ENCODE data around the gene MT1M.

Gene MT1M

DNA sequence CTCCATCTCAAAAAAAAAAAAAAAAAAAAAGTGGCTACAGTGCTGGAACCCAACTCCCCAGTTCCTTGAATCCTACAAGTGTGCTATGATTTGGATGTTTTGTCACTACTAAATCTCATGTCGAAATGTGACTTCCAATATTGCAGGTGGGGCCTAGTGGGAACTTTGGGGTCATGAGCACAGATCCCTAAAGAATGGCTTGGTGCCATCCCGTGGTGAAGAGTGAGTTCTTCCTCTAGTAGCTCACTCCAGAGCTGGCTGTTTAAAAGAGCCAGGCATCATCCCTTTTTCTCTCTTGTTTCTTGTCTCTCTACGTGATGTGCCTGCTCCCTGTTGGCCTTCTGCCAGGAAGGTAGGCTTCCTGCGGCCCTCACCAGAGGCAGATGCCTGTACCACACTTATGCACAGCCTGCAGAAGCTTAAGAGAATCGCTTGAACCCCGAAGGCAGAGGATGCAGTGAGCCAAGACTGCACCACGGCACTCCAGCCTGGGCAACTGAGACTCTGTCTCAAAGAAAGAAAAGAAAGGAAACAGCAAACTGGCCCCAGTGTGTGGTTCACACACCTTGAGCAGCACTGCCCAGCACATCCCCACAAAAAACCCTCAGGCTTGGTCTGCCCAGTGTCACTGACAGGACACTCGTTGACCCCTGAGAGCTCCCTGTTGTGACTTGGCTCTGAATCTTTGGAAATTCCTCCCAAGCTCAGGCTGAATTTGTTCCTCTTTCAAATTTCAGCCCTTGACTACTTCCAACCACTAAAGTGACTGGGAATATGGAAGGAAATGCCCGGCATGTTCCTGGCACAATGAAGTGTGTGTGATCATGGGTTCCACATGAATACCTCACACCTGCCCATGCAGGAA lies 3.7 kb upstream of the MT1M start:
- DNase-seq (ENCODE audit: low read depth in 3 of 3), result no peak

DNA sequence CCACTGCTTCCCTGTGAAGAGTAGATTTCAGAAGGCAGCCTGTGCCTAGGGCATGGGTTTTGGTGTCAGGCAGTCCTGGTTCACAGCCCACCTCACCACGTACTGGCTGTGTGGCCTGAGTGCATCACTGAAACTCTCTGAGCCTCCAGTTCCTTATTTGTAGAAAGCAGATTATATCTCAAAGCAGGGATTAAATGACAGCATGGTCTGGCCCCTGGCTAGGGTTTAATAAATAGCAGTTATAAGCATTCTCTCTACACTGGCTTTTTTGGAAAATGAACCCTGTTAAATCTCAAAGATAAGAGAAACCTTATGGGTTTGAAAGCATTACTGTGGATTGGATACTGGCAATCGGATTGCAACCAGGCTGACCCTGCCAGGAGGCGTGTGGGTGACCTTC lies 2.9 kb upstream of the MT1M start:
- no peak for DNase-seq (ENCODE audit: low read depth in 3 of 3)

DNA sequence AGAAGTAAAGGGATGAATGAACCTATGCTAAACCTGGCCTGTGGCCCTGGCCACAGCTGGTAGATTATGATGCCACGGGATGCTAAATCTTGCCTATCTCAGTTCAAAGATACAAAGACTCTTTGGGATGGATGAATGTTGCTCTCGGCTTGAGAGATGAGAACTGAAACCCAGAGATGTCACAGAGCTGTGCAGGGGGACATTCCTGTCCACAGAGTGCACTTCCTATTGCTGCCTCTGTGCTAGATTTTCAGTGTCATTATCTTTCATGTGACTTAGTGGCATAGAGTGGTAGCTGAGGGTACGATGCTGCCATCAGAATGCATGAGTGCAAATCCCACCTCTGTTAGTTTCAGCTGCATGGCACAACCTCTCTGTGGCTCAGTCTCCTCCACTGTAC lies 2.3 kb upstream of the MT1M start:
- DNase-seq (ENCODE audit: low read depth in 3 of 3), result no peak

DNA sequence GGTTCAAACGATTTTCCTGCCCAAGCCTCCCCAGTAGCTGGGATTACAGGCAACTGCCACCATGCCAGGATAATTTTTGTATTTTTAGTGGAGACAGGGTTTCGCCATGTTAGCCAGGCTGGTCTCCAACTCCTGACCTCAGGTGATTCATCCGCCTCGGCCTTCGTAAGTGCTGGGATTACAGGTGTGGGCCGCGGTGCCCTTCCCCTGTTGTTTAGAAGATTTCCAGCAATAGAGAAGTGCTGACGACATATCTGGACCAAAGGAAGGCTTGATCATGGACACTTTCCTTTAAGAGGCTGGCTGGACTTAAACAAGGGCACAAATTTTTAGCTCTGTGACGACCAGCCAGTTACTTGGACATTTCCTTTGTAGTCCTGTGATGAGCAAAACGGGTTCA lies 1.3 kb upstream of the MT1M start:
- DNase-seq (ENCODE audit: low read depth in 3 of 3), result no peak

DNA sequence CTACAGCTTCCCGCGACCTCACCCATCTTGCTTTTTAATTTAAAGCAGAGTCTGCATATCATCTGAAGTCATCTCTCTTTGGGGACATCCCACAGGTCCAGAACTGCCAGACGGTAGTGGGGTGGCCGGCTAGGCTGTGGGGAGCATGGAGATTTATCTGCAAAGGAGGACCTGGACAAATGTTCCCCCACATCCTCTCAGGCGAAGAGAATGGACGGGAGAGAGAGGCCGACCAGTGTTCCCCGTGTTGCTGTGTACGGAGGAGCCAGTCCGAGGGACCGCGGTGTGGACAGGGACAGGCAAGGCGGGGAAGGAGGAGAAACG lies 665 bp upstream of the MT1M start:
- no peak for DNase-seq (ENCODE audit: low read depth in 3 of 3)

DNA sequence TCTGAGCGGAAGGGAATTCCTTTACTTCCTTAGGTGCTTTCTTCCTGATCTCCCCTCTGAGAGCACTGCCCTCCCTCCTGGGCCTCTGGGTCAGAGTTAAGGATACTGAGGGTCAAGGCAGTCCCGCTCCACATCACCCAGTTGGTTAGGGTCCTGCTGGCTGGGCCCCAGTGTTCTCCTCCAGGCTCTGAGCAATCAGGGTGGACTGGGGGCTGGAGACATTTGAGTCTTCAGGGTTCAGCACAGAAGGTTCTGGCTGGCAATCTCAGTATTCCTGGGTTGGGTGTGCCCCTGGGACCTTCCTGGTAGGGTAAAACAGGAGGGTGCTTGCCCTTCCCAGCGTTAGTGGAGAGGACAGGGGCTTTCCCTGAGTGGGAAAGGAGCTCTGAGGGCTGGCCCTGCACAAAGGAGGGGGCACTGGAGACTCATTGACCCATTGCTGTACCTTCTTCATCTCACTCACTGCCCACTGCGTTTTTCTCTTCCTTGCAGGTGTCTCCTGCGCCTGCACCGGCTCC lies 448 bp downstream of the MT1M start:
- no peak for DNase-seq (ENCODE audit: low read depth in 3 of 3)

DNA sequence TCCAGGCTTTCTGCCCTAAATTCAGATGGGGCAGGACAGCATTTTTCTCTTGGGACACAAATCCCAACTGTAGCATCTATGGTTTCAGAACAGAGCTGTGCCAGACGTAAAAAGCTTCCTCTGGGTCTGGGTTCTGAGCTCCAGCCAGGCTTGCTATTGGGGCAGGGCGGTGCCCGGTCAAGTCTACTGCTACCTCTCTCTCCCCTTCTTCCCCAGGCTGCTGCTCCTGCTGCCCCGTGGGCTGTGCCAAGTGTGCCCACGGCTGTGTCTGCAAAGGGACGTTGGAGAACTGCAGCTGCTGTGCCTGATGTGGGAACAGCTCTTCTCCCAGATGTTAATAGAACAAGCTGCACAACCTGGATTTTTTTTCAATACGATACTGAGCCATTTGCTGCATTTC lies 1.1 kb downstream of the MT1M start:
- DNase-seq (ENCODE audit: low read depth in 3 of 3), result no peak

DNA sequence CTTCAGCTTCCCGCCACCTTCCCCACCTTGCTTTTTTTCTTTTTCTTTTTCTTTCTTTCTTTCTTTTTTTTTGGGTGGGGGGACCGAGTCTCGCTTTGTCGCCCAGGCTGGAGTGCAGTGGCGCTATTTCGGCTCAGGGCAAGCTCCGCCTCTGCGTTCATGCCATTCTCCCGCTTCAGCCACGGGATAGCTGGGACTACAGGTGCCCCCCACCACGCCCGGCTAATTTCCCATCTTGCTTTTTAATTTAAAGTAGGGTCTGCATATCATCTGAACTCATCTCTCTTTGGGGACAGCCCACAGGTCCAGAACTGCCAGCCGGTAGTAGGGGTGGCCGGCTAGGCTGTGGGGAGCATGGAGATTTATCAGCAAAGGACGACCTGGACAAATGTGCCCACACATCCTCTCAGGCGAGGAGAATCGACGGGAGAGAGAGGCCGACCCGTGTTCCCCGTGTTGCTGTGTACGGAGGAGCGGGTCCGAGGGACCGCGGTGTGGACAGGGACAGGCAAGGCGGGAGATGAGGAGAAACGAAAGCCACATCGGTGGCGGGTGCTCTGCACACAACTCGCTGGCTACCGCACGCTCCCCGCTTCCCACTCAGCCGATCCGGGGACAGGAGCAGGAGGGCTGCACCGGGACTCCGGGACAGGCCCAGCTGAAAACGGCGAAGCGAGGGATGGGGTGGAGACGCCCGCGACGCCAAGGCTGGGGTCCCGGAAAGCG lies 2.4 kb downstream of the MT1M start:
- no peak for DNase-seq (ENCODE audit: low read depth in 3 of 3)

DNA sequence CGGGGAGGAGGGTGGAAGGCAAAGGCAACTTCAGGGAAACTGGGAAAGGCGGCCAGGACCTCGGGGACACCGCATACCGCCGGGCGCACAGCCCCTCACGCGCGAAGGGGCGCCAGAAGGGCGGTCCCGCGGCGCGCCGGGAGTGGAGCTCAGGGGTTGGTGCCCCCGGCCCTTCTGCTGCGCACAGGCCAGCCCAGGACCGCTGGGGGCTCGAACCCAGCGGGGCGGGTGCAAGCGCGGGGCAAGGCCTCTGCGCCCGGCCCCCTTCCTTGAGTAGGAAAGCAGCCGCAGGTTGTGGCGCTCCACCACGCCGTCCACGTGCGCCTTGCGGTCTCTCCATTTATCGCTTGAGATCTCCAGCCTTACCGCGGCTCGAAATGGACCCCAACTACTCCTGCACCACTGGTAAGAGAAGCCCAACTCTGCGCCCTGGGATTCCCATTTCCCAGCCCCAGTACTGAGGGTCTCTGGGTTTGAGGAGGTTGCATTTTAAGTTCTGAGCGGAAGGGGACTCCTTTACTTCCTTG lies 3.0 kb downstream of the MT1M start:
- DNase-seq (ENCODE audit: low read depth in 3 of 3), result no peak

DNA sequence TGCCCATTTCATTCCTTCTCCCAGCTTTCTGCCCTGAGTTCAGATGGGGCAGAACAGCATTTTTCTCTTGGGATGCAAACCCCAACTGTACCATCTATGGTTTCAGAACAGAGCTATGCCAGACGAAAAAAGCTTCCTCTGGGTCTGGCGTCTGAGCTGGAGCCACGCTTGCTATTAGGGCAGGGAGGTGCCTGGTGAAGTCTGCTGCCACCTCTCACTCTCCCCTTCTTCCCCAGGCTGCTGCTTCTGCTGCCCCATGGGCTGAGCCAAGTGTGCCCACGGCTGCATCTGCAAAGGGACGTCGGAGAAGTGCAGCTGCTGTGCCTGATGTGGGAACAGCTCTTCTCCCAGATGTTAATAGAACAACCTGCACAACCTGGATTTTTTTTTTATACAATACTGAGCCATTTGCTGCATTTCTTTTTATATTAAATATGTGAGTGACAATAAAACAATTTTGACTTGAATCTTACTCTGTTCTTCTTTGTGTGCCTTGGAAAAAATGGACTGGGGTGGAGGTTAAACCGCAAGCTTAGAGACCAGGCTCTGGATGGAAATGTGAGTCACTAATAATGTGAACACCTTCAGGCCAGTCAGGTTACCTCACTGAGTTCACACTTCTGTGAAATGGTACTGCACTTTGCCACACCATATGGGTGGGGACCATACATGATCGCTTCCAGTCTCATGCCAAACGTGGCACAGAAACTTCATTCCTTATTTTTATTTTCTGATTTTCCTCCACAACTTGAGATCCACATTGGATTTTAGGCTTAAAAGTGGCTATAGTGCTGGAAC lies 4.4 kb downstream of the MT1M start:
- no peak for DNase-seq (ENCODE audit: low read depth in 3 of 3)

DNA sequence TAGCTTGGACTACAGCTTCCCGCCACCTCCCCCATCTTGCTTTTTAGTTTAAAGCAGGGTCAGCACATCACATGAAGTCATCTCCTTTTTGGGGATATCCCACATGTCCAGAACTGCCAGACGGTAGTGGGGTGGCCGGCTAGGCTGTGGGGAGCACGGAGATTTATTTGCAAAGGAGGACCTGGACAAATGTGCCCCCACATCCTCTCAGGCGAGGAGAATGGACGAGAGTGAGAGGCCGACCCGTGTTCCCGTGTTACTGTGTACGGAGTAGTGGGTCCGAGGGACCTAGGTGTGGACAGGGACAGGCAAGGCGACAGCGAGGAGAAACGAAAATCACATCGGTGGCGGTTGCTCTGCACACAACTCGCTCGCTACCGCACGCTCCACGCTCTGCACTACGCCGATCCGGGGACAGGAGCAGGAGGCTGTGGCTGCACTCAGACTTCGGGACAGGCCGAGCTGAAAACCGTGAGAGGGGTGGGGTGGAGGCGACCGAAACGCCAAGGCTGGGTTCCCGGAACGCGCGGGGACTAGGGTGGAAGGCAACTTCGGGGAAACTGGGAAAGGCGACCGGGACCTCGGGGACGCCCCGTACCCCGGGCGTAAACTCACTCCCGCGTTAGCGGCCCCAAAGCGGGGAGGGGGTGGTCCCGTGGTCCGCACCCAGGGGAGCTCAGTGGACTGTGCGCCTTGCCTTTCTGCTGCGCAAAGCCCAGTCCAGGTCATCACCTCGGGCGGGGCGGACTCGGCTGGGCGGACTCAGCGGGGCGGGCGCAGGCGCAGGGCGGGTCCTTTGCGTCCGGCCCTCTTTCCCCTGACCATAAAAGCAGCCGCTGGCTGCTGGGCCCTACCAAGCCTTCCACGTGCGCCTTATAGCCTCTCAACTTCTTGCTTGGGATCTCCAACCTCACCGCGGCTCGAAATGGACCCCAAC lies 5.6 kb downstream of the MT1M start, which contains the start of gene MT1A:
MT1A (plus strand) TSS at position 853 of the 937 bp plus-strand sequence; CDS start at position 926, 73 bp downstream.
- no peak for DNase-seq (ENCODE audit: low read depth in 3 of 3)

DNA sequence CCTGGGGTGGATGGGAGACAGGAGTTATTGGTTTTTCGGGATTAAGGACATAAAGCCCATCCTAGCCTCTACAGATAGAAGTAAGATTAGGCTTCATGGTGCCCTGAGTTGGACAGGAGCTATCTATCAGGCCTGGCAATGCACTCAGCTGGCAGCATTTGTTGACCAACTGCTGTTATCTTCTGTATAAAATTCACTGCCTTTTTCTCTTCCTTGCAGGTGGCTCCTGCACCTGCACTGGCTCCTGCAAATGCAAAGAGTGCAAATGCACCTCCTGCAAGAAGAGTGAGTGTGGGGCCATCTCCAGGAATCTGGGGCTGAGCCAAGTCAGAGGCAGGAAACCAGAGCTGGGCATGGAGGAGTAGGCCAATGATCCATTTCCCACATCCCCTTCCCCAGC lies 6.6 kb downstream of the MT1M start:
- no peak for DNase-seq (ENCODE audit: low read depth in 3 of 3)

DNA sequence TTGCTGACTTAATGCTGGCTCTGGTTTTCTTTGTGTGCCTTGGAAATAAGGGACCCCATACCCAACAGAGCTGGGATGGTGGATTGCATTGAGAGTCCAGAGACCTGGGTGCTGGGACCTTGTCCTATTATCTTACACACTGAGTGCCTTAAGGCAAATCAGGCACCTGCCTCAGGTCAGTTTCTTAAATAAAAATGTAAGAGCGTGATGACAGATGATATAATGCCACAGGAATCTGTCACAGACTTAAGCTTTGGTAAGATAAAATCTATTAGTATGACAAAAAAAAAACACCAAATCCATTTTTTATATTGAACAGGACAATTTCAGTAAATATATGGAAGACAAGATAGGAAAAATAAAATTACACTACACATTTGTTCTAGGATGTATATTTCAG lies 7.6 kb downstream of the MT1M start:
- DNase-seq (ENCODE audit: low read depth in 3 of 3), result no peak

DNA sequence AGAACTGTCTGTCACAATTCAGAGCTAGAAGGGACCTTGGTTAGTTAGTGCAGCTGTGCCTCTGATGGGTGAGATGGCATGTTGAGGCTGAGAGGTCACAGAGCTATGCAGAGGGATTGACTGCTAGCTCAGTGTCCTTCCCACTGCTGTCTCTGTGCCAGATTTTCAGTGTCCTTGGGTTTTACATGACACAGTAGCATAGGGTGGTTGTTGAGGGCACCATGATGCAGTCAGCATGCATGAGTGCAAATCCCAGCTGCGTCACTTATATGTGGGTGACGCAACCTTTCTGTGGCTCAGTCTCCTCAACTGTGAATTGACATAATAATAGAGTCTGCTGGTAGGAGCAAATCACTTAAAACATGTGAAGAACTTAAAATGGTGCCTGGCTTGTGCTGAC lies 8.7 kb downstream of the MT1M start:
- DNase-seq (ENCODE audit: low read depth in 3 of 3), result no peak

DNA sequence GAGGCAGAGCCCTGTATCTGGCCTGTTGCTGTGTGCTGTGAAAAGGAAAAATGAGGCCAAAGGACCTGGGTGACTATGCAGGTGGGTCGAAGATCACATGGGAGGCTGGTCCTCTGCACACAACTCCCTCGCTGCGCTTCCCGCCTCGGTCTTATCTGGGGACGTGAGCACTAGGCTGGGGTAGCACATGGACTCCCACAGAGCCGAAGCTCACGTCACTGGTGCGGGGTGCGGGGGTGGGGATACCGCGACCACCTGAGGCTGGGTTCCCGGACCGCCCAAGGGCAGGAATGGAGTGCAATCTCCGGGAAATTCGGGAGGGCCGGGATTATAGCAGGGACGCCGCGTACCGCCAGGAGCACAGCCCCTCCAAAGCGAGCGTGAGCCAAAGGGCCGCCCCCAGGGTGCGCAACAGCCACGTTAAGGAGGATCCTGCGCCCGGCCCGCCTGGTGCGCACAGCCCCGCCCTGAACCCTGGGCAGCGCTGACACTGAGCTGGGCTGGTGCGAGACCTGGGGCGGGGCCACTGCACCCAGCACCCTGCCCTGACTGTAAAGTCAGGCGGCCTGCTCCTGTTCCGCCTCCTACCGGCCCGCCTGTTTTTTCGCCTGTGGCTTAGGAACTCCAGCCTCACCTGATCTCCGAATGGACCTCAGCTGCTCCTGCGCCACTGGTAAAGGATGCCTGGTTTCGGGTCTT lies 10.8 kb downstream of the MT1M start:
- DNase-seq (ENCODE audit: low read depth in 3 of 3), result peak; percentile 59 to 72 (median 70)

DNA sequence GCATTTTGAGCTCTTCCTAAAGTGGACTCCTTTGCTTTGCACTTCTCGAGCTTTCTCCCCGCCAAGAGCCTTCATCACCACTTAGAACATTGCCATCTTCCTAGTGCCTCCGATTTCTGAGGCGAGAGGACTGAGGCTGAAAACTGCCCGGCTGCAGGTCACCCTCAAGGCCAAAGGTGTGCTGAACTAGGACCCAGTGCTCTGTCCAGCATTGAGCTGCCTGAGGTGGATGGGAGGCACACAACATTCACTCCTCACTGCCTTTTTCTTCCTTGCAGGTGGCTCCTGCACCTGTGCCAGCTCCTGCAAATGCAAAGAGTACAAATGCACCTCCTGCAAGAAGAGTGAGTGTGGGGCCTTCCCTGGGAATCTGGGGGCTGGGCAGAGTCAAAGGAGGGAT lies 11.4 kb downstream of the MT1M start:
- DNase-seq (ENCODE audit: low read depth in 3 of 3), result no peak

DNA sequence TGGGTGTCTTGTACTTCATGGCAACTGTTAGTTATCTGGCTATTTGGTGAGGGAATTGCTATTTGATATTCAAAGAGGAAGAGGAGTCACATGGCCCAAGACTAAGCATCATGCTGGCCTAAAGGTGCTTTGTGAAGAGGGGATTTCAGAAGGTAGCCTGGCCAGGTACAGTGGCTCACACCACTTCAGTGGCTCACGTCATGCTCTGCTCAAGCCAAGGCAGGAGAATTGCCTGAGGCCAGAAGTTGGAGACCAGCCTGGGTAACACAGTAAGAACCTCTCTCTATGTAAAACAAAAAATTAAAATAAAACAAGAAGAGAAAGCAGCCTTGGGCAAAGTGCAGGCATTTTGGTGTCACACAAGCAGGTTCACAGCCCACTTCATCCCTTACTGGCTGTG lies 12.9 kb downstream of the MT1M start:
- DNase-seq (ENCODE audit: low read depth in 3 of 3), result no peak

DNA sequence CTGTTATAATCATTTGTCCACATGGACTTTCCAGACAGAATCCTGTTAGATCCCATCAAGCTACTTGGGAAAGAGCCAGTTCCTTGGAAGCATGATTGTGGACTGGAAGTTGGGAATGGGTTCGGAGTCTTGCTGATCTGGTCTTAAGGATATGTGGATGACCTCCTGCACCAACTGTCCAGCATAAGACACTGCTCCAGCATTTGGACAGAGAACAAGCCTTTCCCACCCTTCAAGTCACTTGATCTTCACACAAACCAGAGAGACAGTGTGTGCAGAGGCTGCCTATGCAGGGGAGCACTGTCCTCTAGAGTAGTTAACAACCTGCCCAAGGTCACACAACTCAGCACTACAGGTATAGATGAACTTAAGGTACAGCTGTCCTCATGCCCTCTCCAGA lies 13.4 kb downstream of the MT1M start:
- DNase-seq (ENCODE audit: low read depth in 3 of 3), result no peak

DNA sequence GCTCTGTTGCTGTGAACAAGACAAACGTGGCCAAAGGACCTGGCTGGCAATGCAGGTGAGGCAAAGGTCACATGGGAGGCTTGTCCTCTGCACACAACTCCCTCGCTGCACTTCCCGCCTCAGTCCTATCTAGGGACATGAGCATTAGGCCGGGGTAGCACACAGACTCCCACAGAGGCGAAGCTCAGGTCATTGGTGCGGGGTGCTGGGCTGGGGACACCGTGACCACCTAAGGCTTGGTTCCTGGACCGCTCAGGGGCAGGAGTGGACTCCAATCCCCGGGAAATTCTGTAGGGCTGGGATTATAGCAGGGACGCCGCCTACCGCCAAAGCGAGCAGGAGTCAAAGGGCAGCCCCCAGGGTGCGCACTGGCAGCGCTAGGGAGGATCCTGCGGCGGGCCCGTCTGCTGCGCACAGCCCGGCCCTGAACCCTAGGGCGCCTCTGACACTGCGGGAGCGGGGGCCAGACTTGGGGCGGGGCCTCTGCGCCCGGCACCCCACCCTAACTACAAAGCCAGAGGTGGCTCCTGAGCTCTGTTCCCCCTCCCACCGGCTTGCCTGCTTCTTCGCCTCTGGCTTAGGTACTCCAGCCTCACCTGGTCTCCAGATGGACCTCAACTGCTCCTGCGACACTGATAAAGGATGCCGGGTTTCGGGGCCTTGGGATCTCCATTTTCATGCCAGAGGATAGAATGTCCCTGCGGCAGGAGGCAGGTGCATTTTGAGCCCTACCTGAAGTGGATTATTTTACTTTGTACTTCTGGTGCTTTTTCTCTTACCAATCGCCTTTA lies 15.4 kb downstream of the MT1M start:
- no peak for DNase-seq (ENCODE audit: low read depth in 3 of 3)

DNA sequence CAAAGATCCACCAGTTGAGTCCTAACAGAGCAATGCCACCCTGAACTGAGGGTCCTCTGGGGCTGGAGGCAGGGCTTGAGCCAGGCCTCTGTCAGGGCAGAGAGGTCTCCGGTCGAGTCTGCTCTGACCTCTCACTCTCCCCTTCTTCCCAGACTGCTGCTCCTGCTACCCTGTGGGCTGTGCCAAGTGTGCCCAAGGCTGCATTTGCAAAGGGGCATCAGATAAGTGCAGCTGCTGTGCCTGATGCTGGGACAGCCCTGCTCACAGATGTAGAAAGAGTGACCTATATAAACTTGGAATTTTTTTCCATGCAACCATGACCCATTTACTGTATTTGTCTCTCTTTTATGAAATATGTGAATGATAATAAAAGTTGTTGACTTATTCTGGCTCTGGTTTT lies 16.8 kb downstream of the MT1M start:
- no peak for DNase-seq (ENCODE audit: low read depth in 3 of 3)
